IMR-90 (cell line): ENCODE measurements around the gene ALDH1A2.

ENCODE experiments used
- CTCF ChIP-seq: conservative IDR thresholded peaks from 2 replicates; pipeline ENCODE4 v1.5.1; 2012; ENCODE audit warnings: mild to moderate bottlenecking, low read depth, low read length, improper control_type of control experiment
- MAFK ChIP-seq: IDR thresholded peaks from 2 replicates; pipeline ENCODE4 v1.6.1; 2012; ENCODE audit warnings: low read depth, low read length, improper control_type of control experiment

- TF ChIP-seq CTCF (no peak), MAFK (no peak)
Measured at GRCh38 chr15:57919754-57920153, 145.8 kb downstream of the ALDH1A2 start.
